Measurements from ENCODE around the gene NRXN3.

Gene NRXN3

DNA sequence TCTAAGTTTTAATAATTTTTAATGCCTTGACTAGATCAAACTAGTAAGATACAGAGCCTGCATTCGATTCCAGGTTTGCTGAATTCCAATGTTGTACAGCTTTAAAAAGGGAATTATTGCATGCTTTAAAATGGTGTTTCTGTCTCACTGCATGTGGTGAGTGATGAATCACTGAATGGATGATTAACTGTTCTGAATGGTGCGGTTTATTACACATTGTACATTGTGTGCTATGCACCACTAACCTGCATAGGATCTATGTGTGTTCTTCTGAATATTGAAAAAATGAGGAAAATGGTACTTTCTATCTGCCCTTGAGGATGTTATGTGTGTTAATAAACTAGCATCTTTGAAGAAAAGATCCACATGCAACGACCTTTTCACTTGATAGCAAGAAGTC is 231.7 kb downstream of the NRXN3 start:
- in situ Hi-C loops (cut with MboI; ENCODE audit: low sequenced_read_pairs, unreplicated experiment): no loop called here
- TF ChIP-seq CTCF (IDR thresholded peaks at IDR 0.05; ENCODE audit: borderline replicate concordance, control extremely low read depth, extremely low read depth, insufficient read depth, missing control alignments): no peak
- no peak for DNase-seq (ENCODE audit: low spot score)

DNA sequence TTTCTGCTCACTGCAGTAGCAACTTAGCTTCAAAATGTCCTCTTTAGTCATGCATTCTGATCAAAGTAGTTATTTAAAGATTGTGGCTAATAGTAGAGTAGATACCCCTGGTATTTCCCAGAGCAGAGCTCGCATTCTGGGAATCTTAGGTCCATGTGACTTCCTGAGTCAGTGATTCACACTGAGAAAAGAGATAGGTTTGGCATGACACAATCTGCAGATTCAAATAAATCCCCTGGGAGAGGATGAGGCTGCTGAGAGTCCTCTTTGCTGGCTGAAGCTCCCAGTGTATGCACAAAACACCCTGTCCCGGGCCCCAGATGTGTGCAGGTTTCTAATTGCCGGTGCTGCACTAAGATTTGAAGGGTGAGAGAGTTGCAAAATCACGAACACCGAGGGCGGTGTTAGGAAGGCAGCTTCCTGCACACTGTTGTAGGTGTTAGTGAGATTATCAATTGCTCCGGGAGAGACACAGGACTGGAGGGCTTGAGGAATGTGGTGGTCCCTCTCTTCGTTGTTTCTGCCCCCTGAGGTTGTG is 233.2 kb downstream of the NRXN3 start:
- in situ Hi-C loops (cut with MboI; ENCODE audit: low sequenced_read_pairs, unreplicated experiment): no loop called here
- no peak for TF ChIP-seq CTCF (IDR thresholded peaks at IDR 0.05; ENCODE audit: borderline replicate concordance, control extremely low read depth, extremely low read depth, insufficient read depth, missing control alignments)
- DNase-seq (ENCODE audit: low spot score): no peak

GRCh38 chr14:78405079-78405856 is 235.1 kb downstream of the NRXN3 start:
- no peak for DNase-seq (ENCODE audit: low spot score)
- in situ Hi-C loops (cut with MboI; ENCODE audit: low sequenced_read_pairs, unreplicated experiment): no loop called here
- TF ChIP-seq CTCF (IDR thresholded peaks at IDR 0.05; ENCODE audit: borderline replicate concordance, control extremely low read depth, extremely low read depth, insufficient read depth, missing control alignments): no peak

GRCh38 chr14:78412475-78412874 is 242.3 kb downstream of the NRXN3 start:
- in situ Hi-C loops (cut with MboI; ENCODE audit: low sequenced_read_pairs, unreplicated experiment): no loop called here
- no peak for TF ChIP-seq CTCF (IDR thresholded peaks at IDR 0.05; ENCODE audit: borderline replicate concordance, control extremely low read depth, extremely low read depth, insufficient read depth, missing control alignments)

DNA sequence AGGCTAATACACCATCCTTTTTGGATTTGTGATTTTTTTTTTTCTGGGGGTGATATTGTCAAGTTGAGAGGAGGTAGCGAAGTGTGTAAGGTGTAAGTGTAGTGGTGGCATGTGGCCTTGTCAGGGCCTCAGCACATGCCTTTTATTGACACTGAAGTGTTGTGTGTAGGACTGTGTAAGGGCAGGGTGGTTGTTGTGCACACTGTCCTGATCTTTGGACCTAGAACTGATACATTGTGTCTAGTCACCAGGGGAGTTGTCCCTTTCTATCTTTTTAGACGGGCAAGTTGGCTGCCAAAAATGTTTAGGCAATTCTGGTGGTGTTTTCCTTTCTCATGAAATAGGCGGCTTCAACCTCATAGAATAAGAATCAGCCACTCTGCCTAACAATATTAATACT is 244.0 kb downstream of the NRXN3 start:
- in situ Hi-C loops (cut with MboI; ENCODE audit: low sequenced_read_pairs, unreplicated experiment): no loop called here
- DNase-seq (ENCODE audit: low spot score): no peak

More at GRCh38 chr14:78412475-78412874, 242.3 kb downstream of the NRXN3 start:
- DNase-seq (ENCODE audit: low spot score): no peak

DNA sequence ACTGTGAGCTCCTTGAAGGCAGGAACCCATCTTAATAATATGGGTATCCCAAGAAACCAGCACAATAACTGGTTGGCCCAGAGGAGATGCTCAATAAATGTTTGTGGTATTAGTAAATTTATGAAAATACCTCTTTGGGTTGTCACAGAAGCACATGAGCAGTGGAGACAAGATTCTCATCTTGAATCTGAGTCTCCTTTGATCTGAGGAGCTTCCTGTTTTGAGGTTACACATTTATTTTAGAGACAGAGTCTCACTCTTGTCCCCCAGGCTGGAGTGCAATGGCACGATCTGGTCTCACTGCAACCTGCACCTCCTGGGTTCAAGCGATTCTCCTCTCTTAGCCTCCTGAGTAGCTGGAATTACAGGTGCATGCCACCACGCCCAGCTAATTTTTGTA is 247.4 kb downstream of the NRXN3 start:
- no peak for DNase-seq (ENCODE audit: low spot score)
- TF ChIP-seq CTCF (IDR thresholded peaks at IDR 0.05; ENCODE audit: borderline replicate concordance, control extremely low read depth, extremely low read depth, insufficient read depth, missing control alignments): no peak
- in situ Hi-C loops (cut with MboI; ENCODE audit: low sequenced_read_pairs, unreplicated experiment): no loop called here

More for the DNA sequence above, 244.0 kb downstream of the NRXN3 start:
- no peak for TF ChIP-seq CTCF (IDR thresholded peaks at IDR 0.05; ENCODE audit: borderline replicate concordance, control extremely low read depth, extremely low read depth, insufficient read depth, missing control alignments)
